Activated naive CD4-positive, alpha-beta T cell treated with Interleukin-2 at 50 U/mL for 16 hours (primary cell): ENCODE data around the gene VEGFA.
"Not testable (repeated sequence)": the region's sequence is repeated elsewhere in the genome, so short reads cannot be mapped to it uniquely, and the experiment has no call there.

Experiments
- DNase-seq: peaks from one replicate; pipeline ENCODE4 v3.0.0-alpha.2; 2020

The VEGFA gene

DNA sequence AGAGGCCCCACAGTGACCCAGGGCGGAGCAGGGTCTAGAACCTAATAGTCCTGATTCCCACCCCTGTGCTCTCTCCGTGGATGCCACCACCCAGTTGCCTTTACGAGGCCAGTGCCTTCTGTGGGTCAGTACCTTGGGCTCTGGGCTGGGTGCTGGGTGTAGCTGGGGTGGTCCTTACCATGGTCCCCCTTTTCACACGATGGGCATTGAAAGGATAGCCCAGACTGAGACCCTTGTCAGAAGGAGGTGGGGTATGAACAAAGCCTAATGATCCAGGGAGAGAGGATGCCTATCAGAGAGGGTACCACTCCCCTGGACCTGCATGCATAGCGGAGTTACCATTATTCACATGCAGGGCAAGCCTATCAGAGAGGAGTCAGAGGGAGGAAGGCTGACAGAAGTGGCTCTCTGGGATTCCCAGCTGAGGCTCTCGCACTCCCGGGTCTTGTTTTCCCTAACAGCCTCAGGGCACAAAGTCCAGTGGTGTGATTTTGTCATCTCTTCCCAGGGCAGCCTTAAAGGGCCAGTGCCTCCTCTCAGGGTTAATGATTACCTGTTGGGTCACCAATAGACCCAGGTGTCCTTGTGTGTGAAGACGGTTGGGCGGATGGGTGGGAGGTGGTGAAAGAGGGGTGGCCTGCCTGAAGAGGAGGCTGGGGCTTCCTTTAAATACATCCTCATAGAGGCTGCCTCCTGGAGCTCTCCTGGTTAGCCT lies 36.2 kb downstream of the VEGFA start:
- no peak for DNase-seq

DNA sequence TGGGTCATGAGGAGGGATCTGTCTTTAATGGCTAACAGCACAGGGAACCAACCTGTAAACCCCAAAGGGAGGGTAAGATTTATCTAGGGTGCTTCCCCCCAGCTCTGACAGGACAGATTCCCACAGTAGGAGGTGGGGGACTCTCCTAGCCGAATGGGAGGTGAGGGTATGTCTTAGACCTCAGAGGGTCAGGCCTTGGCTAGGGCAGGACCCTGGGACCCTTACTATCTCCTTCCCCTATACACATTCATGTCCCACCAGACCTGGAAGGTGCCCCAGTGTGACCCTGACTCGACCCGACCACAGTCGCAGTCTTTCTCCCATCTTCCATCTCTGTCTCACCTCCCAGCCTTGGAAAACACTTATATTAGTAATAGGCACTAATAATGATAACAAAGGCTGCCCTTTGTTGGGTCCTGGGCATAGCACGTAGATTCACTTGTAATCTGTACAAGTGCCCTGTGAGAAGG lies 36.8 kb downstream of the VEGFA start:
- no peak for DNase-seq

DNA sequence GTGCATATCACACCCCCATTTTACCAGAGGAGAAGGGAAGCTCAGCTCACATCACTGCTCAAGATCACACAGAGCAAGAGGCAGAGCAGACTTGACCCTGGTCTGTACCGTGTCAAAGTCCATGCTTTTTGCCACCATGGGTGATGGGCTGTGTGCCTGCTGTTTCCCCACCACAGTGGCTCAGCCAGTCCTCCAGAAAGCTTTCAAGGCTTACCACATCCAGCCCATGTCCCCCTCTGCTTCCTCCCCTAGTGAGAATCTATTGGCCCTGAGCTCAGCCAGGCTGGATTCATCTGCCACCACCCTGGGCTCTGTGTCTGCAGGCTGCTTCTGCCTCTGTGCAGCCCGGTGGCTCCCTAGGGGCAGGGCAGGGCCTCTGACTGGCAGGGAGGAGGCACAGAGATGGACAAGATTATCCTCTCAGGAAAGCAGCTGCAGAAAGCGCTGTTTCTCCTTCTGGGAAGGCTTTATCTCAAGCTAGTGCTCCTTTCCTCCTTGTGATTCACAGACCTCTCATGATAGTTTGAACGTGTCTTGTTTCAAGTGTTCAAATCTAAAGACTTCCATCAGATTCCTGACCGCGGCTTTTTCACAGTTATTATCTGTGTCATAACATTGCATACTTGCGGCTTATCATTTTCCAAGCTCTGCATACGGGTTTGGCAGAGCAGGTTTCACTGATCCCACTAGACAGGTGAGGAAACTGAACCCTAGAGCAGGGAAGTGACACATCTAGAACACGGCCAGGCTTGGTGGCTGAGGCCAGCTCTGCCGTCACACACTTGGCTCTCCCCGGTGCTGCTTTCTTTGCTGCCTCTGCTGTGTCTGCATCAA lies 37.4 kb downstream of the VEGFA start:
- no peak for DNase-seq

DNA sequence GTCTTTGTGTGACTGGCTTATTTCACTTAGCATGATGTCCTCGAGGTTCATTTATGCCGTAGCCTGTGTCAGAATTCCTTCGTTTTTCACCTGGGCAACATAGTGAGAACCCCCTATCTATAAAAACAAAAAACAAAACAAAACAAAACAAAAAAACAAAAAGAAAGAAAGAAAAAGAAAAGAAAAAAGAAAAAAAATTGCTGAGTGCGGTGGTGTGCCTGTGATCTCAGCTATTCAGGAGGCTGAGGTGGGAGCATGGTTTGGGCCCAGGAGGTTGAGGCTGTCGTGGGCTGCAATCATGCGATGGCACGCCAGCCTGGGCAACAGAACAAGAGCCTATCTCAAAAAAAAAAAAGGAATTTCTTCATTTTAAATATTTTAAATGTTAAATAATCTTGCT lies 38.4 kb downstream of the VEGFA start:
- no peak for DNase-seq

DNA sequence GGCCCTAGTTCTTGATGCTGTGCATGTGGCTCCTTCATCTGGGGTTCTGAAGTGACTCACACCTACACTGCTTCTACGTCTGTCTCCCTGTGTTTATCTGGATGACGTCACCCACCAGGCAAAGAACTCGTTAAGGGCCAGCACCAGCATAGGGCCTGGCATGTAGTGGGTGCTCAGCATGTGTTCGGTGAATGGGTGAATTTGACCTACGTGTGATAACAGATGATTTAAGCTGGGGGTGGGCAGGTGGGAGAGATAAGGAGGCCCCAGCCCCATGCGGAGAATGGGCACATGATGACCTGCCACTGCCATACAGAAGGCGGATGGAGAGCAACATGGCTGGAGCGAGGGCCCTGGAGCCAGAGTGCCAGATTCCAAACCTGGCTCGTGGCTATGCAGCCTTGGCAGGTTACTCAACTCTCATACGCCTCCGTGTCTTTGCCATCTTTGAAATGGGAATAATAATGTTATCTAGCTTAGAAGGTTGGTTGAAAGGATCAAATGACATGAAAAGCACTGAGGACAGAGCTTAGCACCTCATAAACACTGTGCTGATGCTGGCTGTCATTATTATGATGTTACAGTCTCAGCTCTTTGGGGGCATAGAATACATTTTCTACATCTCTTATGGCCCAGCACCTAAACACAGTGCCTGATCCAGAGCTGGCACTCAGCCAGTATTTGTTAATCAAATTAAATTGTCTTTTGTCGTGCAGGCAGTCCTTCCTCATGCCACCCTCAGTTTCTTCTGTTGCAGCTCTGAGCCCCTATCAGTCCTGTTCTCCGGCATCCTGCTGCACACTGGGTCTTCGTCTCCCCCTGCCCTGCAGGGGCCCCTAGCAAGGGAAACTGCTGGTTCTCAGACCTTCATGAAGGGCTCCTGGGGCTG lies 39.6 kb downstream of the VEGFA start:
- DNase-seq: no peak

DNA sequence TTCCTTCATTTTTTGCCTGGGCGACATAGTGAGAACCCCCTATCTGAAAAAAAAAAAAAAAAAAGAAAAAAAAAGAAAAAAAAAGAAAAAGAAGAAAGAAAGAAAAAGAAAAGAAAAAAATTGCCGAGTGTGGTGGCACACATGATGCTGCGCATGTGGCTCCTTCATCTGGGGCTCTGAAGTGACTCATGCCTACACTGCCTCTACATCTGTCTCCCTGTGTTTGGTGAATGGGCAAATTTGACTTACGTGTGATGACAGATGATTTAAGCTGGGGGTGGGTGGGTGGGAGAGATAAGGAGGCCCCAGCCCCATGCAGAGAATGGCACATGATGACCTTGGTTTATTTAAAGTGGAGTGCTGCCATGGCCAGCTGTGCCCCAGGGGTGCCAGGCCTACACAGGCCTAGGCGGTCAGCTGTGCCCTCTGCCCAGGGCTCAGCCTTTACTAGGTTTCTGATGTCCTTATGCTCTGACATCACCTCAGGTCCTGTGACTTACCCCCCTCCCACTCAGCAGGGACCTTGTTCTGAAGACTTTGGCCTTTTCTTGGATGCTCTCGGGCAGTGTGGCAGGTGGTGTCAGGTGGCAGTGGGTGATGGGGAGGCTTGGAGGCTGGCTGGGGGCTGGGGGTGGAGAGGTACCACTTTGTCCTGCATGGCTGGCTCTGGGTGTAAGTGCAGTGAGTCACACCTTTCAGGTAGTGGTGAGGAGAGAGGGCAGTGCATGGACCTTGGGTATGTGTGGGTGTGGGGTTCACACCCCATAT lies 41.1 kb downstream of the VEGFA start:
- DNase-seq: no peak

DNA sequence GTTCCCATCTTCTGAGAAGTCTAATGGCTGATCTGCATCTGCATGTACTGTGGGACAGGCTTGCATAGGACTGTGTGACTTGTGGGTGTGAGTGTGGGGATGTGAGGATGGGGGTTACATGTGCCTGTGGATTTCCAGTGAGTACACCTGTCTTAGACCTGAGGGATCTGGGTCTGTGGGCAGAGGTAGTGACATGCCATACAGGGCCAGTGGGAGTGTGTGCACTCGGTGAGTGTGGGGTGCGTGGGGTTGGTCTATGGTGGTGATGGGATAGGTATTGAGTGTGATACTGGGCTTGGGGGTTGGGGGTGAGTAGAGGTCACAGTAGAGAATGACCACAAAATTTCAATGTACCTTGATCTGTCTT lies 41.7 kb downstream of the VEGFA start:
- DNase-seq: no peak

DNA sequence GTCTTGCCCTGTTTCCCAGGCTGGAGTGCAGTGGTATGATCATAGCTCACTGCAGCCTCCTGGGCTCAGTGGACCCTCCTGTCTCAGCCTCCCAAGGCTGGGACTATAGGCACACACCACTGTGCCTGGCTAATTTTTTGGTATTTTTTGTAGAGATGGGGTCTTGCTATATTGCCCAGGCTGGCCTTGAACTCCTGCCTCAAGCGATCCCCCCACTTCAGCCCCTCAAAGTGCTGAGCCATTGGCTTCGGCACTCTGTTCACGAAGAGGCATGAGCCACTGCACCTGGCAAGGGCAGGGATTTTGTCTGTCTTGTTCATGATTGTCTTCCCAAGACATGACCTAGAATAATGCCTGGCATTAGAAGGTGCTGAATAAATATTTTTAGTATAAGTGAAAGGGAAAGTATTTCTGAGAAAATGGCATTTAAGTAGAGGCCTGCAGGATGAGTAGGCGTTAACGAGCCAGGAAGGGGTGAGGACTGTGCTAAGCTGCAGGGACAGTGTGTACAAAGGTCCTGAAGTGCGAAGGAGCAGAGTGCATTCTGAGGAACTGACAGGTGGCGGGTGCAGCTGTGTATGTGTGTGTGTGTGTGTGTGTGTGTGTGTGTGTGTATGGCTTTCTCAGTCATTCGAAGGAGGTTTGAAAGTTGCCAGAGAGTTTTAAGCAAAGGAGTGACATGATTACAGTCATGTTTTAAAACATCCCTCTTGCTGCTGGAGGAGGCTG lies 43.0 kb downstream of the VEGFA start:
- no peak for DNase-seq

DNA sequence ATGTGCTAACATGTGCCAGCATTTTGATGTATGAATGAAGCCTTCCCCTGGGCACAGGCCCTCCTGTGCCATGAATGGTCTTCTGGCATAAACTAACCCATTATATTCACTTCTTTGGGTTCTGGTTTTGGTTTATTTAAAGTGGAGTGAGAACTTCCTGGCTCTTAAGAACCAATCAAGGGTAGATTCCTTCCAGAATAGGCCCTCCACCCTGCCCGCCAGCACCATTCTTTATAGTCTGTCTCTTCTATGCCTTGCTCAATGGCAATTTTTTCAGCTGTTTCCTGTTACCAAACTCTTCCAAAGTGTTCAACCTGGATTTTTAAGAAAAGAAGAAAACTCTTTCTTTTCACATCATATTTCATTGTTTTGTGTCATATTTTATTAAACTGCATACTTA lies 44.1 kb downstream of the VEGFA start:
- no peak for DNase-seq

DNA sequence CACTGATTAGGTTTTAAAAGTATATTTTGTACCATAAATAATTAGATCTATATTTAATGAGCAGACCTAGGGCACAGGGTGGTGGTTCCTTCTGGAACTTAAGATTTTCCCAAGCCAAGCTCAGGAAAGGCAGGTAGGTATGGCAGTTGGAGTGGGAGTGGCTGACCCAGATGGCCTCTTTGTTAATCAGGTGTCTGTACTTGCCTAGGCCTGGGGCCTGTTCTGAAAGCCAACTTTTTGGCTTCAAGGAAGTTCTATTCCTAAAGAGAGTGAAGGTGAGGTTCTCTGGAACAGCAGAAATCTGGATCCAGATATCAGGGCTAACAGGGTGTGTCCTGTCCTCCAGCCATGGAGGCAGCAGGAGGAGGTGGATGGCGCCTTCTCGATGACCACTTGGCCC lies 44.9 kb downstream of the VEGFA start:
- DNase-seq: no peak

DNA sequence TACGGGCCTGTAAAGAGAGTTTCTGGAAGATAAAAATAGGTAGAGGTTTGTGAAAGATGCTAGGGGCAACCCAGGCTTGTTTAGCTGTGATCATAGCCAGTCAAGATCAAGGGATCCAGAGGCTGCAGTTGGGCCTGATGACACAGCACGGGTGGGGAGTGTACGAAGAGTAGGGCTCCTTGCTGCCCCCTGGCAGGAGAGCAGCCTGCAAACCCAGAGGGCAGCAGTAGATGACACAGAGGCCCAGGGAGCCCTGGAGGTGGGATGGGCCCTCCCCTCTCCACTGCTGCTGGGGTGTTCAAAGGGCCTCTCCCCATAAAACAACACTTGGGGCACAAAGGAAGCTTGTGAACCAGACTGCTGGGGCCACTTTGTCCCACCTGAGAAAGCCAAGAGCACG lies 47.2 kb downstream of the VEGFA start:
- peak; percentile 24 for DNase-seq

DNA sequence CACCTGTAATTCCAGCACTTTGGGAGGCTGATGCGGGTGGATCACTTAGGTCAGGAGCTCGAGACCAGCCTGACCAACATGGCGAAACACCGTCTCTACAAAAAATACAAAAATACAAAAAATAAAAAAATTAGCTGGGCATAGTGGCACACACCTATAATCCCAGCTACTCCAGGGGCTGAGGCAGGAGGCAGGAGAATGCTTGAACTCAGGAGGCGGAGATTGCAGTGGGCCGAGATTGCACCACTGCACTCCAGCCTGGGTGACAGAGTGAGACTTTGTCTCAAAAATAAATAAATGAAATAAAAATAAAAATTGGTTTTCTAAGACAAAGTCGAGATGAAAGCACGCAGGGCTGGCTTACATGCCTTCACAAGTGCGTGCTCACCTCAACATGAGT lies 49.0 kb downstream of the VEGFA start:
- not testable (repeated sequence) for DNase-seq

DNA sequence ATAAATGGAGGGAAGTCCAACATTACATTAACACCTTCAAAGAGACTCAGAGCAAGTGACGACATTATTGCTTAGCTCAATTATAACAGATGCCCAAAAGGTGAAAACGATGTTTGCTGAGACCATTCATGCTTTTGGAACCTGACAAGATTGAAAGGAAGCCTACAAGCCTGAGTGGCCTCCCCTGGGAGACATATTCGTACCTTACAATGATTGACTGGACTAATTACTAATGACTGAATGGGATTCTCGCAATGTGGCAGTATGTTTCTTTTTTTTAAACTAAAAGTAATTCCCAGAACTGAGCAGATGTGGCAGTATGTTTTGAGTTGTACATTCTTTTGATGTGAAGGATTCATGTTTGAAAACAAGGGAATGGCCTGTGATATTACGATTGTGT lies 49.9 kb downstream of the VEGFA start:
- no peak for DNase-seq

DNA sequence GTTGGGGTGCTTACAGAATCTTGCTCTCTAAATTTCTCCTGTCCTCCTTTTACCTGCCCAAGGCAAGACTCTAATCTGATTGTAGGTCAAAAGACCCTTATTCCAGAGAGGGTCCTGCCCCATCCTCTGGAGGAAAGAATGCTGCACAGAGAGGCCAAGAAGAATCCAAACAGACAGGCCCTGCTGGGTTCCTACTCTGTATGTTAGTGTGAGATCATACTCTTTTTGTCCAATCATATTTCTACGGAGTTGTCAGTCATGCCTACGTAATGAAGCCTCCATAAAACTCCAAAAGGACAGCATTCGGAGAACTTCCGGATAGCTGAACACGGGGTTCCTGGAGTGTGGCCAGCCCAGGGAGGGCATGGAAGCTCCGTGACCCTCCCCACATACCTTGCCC lies 50.5 kb downstream of the VEGFA start:
- DNase-seq: no peak

DNA sequence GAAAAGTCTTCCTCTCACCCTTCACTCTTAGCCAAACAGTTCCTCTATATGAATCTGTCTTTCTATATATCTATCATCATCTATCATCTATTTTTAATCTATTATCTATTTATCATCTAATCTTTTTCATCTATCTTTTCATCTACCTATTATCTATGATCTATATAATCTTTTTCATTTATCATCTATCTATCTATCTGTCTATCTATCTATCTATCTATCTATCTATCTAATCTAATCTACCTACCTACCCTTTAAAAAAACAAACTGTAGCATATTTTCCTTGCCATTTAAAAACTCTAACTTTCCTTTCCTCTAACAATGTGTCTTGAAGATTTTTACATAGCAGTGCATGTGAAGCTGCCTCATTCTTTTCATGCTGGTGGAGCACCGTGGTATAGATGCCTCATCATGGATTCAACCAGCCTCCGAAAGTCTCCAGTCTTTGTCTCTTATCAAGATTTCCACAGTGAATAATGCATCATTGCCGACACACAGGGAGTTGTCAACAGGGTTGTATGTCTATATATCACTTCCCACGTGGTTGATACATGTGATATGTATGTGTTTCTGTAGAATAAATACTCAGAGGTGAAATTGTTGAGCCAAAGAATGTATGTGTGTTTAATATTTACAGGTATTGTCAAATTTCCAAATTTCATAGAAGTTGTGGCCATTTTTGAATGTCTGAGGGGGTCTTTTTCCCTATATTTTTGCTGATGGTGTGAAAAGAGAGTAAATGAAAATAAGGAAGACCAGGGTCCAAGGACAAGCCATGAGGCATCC lies 51.3 kb downstream of the VEGFA start:
- no peak for DNase-seq

DNA sequence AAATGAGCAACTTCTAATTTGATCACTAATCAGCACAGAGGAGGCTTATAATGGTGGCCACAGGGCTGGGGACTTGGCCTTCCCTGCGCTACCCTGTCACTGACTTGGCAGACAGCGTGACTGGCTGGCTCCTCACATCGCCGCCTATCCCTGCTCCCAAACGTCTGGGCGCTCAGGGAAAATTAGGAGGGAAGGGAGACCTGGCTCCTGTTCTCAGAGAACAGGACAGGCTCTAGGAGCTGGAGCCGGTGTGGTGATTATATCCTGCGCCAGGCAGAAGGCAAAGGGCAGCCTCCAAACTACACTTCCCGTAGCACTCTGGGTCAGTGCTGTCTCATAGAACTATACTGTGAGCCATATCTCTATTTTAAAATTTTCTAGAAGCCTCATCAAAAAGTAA lies 53.4 kb downstream of the VEGFA start:
- DNase-seq: no peak

DNA sequence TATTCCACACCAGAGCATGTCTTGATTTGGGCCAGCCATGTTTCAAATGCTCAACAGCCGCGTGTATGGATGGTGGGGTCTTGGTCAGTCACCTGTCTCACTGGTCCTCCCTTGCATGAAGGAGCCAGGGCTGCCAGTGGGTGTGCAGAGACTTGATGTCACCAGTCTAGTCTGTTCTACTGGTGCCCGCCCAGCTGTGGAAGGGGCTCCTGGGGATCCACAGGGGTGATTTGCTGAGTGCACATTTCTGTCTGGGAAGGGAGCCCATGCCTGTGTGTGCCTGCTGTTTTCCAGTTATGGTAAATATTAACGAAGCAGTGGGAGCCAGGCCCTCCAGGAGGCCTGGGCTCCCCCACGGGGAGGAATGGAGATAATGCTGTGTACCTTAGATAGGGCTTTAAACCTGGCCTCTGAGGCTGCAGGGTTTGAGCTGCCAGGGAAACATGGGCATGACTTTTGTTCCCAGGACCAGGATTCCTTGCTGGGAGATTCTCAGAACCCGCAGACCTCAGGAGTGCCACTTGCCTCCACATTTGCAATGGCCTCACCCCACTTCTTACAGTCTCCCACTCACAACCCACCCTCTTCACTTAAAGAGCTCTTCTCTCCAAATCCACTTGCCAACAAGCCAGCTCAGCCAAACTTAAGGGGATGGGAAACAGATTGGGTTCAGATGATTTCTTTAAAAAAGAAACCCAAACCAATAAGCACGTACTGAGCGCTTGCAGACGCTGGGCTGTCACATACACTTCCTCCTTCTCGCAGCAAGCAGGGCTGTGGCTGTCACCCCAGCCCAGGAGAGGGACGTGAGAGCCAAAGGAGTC lies 54.1 kb downstream of the VEGFA start:
- DNase-seq: no peak

DNA sequence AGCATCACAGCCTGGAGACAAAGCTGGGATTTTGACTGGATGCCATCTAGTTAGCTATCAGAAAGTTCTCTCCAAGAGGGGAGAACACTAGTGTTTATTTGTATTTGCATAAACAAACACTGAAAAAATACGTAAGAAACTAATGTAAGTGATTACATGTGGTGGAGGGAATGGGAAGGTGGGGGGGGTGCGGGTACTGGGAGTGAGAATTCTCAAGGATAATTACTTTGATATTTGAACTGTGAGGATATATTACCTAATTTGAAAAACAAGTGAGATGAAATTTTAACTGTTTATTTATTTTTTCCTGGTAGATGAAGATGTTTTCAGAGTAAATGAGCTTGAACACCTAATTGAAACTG lies 54.7 kb downstream of the VEGFA start:
- DNase-seq: no peak

DNA sequence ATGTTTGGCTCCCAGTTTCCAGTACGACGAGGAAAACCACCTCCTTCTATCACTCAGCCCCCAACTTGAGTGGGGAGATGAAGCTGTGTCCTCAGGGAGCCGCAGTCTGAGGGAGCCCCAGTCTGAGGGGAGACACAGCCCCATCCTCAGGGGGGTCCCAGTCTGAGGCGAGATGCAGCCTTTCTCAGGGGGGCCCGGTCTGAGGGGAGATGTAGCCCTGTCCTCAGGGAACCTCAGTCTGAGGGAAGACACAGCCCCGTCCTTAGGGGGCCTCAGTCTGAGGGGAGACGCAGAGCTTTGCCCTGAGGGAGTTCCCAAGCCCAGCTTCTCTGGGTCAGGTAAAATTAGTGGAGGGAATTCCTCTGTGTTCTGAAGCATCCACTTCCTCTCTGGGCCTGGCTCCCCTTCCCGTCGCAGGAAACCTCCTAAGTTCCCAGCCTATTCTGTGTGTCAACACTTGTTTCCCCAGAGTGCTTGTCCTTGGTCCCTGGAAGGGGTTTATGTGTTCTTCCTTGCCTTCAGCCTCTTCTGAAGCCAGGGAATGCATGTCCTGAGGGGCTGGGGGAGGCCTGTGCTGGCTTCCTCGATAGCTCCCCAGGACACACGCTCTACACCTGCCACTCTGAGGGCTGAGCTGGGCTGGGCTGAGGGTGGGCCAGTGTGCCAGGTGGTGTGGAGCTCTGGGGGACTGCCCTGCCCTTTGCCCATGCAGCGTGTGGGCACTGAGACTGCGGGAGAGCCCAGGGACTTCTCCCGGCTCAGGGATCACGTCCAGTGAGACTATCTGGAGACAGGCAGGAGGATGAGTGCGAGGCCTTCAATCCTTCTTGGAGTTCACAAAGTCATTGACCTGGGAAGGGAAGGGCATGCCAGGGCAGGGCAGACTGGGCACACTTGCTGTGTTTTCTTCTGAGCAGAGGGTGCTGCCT lies 55.4 kb downstream of the VEGFA start:
- DNase-seq: no peak
